GM23338 (cell line): ENCODE measurements around the gene YPEL2. TPM values are rescaled to one million over a fixed set of nuclear protein-coding genes. Genes with fewer than 3 reads are reported as not detected.
"Not testable (repeated sequence)": the region's sequence is repeated elsewhere in the genome, so short reads cannot be mapped to it uniquely, and the experiment has no call there.

Source experiments
- ATAC-seq: fragments of 200-7000 bp; cut with Tn5 transposase; 3 replicates; pipeline ENCODE4 v1.9.1; 2020
- DNase-seq: peaks from one replicate; pipeline ENCODE4 v3.0.0-alpha.2; 2015; ENCODE audit warnings: low spot score
- H2AFZ ChIP-seq: fragments of 200-600 bp; sonication (generic); 2 replicates; pipeline ENCODE4 v1.8.0; 2016; ENCODE audit warnings: antibody characterized with exemption, mild to moderate bottlenecking, moderate library complexity
- H3F3A ChIP-seq: fragments of 200-600 bp; sonication (generic); replicated peaks from 2 replicates; pipeline ENCODE4 v1.8.0; 2017; ENCODE audit warnings: antibody characterized with exemption, mixed run types, low read depth
- H3K27ac ChIP-seq: fragments of 200-600 bp; sonication (generic); 2 replicates; pipeline ENCODE4 v1.6.1; 2016; ENCODE audit warnings: low read depth
- H3K27me3 ChIP-seq: fragments of 200-600 bp; sonication (generic); 2 replicates; pipeline ENCODE4 v1.8.0; 2016; ENCODE audit warnings: mild to moderate bottlenecking, mixed run types, moderate library complexity; ENCODE audit not compliant: insufficient read depth
- H3K36me3 ChIP-seq: fragments of 200-600 bp; sonication (generic); 2 replicates; pipeline ENCODE4 v1.8.0; 2016; ENCODE audit warnings: mild to moderate bottlenecking; ENCODE audit not compliant: insufficient read depth
- H3K4me1 ChIP-seq: fragments of 200-600 bp; sonication (generic); 2 replicates; pipeline ENCODE4 v1.8.0; 2016; ENCODE audit warnings: mild to moderate bottlenecking, moderate library complexity; ENCODE audit not compliant: insufficient read depth
- H3K4me2 ChIP-seq: fragments of 200-600 bp; sonication (generic); 2 replicates; pipeline ENCODE4 v1.7.1; 2017; ENCODE audit warnings: mixed run types
- H3K4me3 ChIP-seq: fragments of 200-600 bp; sonication (generic); 2 replicates; pipeline ENCODE4 v1.6.1; 2016; ENCODE audit warnings: mixed run types
- H3K79me2 ChIP-seq: fragments of 200-600 bp; sonication (generic); replicated peaks from 2 replicates; pipeline ENCODE4 v1.8.0; 2017; ENCODE audit warnings: mild to moderate bottlenecking; ENCODE audit not compliant: insufficient read depth
- H3K9me2 ChIP-seq: fragments of 200-600 bp; sonication (generic); 2 replicates; pipeline ENCODE4 v1.8.0; 2017; ENCODE audit not compliant: insufficient read depth
- H4K20me1 ChIP-seq: fragments of 200-600 bp; sonication (generic); replicated peaks from 2 replicates; pipeline ENCODE4 v1.8.0; 2017; ENCODE audit warnings: mild to moderate bottlenecking; ENCODE audit not compliant: insufficient read depth
- H3K27ac Mint-ChIP-seq: 2 replicates; pipeline ENCODE4 v1.8.0; 2020; ENCODE audit warnings: inconsistent platforms, mild to moderate bottlenecking, moderate library complexity, mixed read lengths
- H3K27me3 Mint-ChIP-seq: 3 replicates; pipeline ENCODE4 v1.8.0; 2022; ENCODE audit warnings: low read depth, mild to moderate bottlenecking, moderate library complexity, mixed read lengths, inconsistent platforms; ENCODE audit not compliant: insufficient read depth, poor library complexity
- H3K36me3 Mint-ChIP-seq: 3 replicates; pipeline ENCODE4 v1.8.0; 2021; ENCODE audit warnings: low read depth, mild to moderate bottlenecking, inconsistent platforms, moderate library complexity, mixed read lengths
- H3K4me1 Mint-ChIP-seq: 3 replicates; pipeline ENCODE4 v1.8.0; 2020; ENCODE audit warnings: mild to moderate bottlenecking, inconsistent platforms, mixed read lengths
- H3K4me3 Mint-ChIP-seq: 3 replicates; pipeline ENCODE4 v1.8.0; 2021; ENCODE audit warnings: moderate library complexity, mild to moderate bottlenecking, inconsistent platforms, mixed read lengths
- H3K9me3 Mint-ChIP-seq: 3 replicates; pipeline ENCODE4 v1.8.0; 2020; ENCODE audit warnings: moderate library complexity, mild to moderate bottlenecking, inconsistent platforms, mixed read lengths
- CREB1 ChIP-seq: fragments of 250-450 bp; sonication (Bioruptor Pico); IDR thresholded peaks from 2 replicates; pipeline ENCODE4 v1.5.0; 2020; ENCODE audit warnings: low read depth, mild to moderate bottlenecking, moderate library complexity
- EZH2 ChIP-seq: fragments of 200-600 bp; sonication (generic); IDR thresholded peaks from one replicate; pipeline ENCODE4 v1.8.0; 2017; ENCODE audit warnings: antibody characterized with exemption, mild to moderate bottlenecking, low read depth; ENCODE audit not compliant: unreplicated experiment
- JUNB ChIP-seq: IDR thresholded peaks from one replicate; pipeline ENCODE4 v1.6.1; 2016; ENCODE audit warnings: antibody characterized with exemption; ENCODE audit not compliant: unreplicated experiment
- NANOG ChIP-seq: IDR thresholded peaks from 2 replicates; pipeline ENCODE4 v1.6.1; 2016; ENCODE audit warnings: antibody characterized with exemption, borderline replicate concordance
- POLR2AphosphoS5 ChIP-seq: IDR thresholded peaks from 2 replicates; pipeline ENCODE4 v1.6.1; 2016; ENCODE audit warnings: antibody characterized with exemption, low read depth
- STAT1 ChIP-seq: IDR thresholded peaks from one replicate; pipeline ENCODE4 v1.6.1; 2016; ENCODE audit warnings: antibody characterized with exemption; ENCODE audit not compliant: unreplicated experiment
- ZNF114 ChIP-seq: fragments of 250-450 bp; sonication (Bioruptor Pico); IDR thresholded peaks from 2 replicates; pipeline ENCODE4 v1.5.0; 2020; ENCODE audit warnings: mild to moderate bottlenecking, moderate library complexity
- polyA plus RNA-seq: library from polyadenylated mRNA; unstranded; fragments of >200 nt; fragmentation: Nextera tagmentation; extraction: Ambion mirVana; gene quantifications from 2 replicates; pipeline ENCODE4 v1.2.1, GENCODE V29; 2016
- total RNA-seq: library from RNA; depleted of rRNA; stranded (reverse); fragments of >200 nt; shearing (Covaris generic); gene quantifications from 2 replicates; pipeline ENCODE4 v1.2.3, GENCODE V29; 2014
- TF ChIP-seq, protein P1 (sequence below): IDR thresholded peaks from 2 replicates; pipeline ENCODE4 v1.6.1; 2016; ENCODE audit warnings: antibody characterized with exemption
- TF ChIP-seq, protein P2 (sequence below): IDR thresholded peaks from one replicate; pipeline ENCODE4 v1.6.1; 2018; ENCODE audit warnings: antibody characterized with exemption; ENCODE audit not compliant: unreplicated experiment
- TF ChIP-seq, protein P3 (sequence below), 2 experiments: fragments of 200-600 bp in 1 of 2; sonication (generic) in 1 of 2; conservative IDR thresholded peaks; 2 replicates each; pipeline versions ENCODE4 v1.5.1 to v1.6.1; 2016 to 2017; ENCODE audit warnings: antibody characterized with exemption in 2 of 2, low read depth in 2 of 2, mild to moderate bottlenecking in 2 of 2, moderate library complexity in 1 of 2

Gene YPEL2
- total and polyA plus RNA-seq, 2 experiments from 2014 or later: 4.1 to 5.2 TPM

DNA sequence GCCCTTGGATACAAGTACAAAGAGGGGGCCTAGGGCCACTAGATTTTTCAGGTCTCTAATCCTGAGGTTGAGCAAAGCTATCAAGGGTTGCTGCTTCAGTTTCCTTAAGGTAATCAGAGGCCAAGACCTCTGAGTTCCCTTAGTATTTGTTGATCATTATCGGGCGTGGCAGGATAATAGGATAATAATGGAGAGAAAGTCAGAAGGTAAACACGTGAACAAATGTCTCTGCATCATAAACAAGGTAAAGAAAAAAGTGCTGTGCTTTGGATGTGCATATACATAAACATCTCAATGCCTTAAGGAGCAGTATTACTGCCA, 41.5 kb upstream of the YPEL2 start (continued):
- TF ChIP-seq, protein P1, sequence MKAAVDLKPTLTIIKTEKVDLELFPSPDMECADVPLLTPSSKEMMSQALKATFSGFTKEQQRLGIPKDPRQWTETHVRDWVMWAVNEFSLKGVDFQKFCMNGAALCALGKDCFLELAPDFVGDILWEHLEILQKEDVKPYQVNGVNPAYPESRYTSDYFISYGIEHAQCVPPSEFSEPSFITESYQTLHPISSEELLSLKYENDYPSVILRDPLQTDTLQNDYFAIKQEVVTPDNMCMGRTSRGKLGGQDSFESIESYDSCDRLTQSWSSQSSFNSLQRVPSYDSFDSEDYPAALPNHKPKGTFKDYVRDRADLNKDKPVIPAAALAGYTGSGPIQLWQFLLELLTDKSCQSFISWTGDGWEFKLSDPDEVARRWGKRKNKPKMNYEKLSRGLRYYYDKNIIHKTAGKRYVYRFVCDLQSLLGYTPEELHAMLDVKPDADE: no peak
- no peak for TF ChIP-seq STAT1
- TF ChIP-seq CREB1 (CRISPR knock-in tag): no peak
- TF ChIP-seq, protein P2, sequence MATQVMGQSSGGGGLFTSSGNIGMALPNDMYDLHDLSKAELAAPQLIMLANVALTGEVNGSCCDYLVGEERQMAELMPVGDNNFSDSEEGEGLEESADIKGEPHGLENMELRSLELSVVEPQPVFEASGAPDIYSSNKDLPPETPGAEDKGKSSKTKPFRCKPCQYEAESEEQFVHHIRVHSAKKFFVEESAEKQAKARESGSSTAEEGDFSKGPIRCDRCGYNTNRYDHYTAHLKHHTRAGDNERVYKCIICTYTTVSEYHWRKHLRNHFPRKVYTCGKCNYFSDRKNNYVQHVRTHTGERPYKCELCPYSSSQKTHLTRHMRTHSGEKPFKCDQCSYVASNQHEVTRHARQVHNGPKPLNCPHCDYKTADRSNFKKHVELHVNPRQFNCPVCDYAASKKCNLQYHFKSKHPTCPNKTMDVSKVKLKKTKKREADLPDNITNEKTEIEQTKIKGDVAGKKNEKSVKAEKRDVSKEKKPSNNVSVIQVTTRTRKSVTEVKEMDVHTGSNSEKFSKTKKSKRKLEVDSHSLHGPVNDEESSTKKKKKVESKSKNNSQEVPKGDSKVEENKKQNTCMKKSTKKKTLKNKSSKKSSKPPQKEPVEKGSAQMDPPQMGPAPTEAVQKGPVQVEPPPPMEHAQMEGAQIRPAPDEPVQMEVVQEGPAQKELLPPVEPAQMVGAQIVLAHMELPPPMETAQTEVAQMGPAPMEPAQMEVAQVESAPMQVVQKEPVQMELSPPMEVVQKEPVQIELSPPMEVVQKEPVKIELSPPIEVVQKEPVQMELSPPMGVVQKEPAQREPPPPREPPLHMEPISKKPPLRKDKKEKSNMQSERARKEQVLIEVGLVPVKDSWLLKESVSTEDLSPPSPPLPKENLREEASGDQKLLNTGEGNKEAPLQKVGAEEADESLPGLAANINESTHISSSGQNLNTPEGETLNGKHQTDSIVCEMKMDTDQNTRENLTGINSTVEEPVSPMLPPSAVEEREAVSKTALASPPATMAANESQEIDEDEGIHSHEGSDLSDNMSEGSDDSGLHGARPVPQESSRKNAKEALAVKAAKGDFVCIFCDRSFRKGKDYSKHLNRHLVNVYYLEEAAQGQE: no peak
- no peak for TF ChIP-seq JUNB
- TF ChIP-seq ZNF114: no peak

DNA sequence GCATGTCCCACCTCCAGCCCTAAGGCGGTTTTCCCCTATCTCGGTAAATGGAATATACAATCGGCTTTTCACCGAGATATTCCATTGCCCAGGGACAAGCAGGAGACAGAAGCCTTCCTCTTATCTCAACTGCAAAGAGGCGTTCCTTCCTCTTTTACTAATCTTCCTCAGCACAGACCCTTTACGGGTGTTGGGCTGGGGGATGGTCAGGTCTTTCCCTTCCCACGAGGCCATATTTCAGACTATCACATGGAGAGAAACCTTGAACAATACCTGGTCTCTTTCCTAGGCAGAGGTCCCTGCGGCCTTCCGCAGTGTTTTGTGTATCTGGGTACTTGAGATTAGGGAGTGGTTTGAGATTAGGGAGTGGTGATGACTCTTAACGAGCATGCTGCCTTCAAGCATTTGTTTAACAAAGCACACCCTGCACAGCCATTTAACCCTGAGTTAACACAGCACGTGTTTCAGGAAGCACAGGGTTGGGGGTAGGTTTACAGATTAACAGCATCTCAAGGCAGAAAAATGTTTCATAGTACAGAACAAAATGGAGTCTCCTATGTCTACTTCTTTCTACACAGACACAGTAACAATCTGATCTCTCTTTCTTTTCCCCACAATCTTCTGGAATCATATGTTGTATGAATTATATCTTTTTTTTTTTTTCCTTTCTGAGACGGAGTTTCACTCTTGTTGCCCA, 41.0 kb upstream of the YPEL2 start:
- H3K4me1 ChIP-seq, H4K20me1 ChIP-seq, H3K36me3 ChIP-seq, H3K27ac ChIP-seq, H3K36me3 Mint-ChIP-seq, H3F3A ChIP-seq, H3K79me2 ChIP-seq, H3K9me2 ChIP-seq, H2AFZ ChIP-seq, H3K9me3 Mint-ChIP-seq: not testable (repeated sequence)
- Histone ChIP-seq H3K27me3 (peaks cover 33% of the 10 kb centered on the region), H3K4me2 (peak overlapping the region; percentile 66; the same call in 1 of the 2 replicates), H3K4me3 (peak overlapping the region; percentile 14; the same call in 1 of the 2 replicates)
- peak; percentile 86 for ATAC-seq
- Mint-ChIP-seq H3K4me3 (peak overlapping the region; percentile 35), H3K27ac (peak overlapping the region; percentile 54; the same call in 1 of the 2 replicates), H3K27me3 (peaks cover 10% of the 10 kb centered on the region), H3K4me1 (peaks cover 15% of the 10 kb centered on the region)
- TF ChIP-seq POLR2AphosphoS5: peak; percentile 36; the same call in 1 of the 2 replicates
- TF ChIP-seq CREB1 (CRISPR knock-in tag): peak; percentile 45; the same call in 1 of the 2 replicates
- peak; percentile 85 for TF ChIP-seq NANOG
- peak; percentile 71 for DNase-seq

DNA sequence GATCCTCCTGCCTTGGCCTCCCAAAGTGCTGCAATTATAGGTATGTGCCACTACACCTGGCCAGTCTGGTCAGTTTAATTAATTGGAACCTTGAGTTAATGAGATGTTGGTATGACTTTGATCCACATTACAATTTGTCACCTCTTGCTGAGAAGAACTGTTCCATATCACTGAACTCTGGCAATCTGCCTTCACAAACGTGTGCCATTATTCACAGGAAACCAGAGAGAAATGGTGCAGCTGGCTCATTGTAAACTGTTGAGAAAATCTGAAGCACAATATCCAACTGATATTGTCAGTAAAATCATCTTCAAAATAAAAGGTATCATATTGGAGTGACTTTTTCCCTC, 39.3 kb upstream of the YPEL2 start:
- no peaks in the 10 kb centered on the region for H3F3A ChIP-seq
- no peaks in the 10 kb centered on the region for H3K79me2 ChIP-seq
- no peak overlapping the region for H3K27ac Mint-ChIP-seq
- 0 out of 3 replicates have a peak, but pooled peaks cover 3% of the 10 kb centered on the region for H3K9me3 Mint-ChIP-seq
- H3K27me3 ChIP-seq: peaks cover 33% of the 10 kb centered on the region
- H3K36me3 Mint-ChIP-seq: no peaks in the 10 kb centered on the region
- no peak overlapping the region for H3K27ac ChIP-seq
- no peaks in the 10 kb centered on the region for H3K9me2 ChIP-seq
- no peak for ATAC-seq
- H3K4me3 ChIP-seq: no peak overlapping the region
- no peaks in the 10 kb centered on the region for H4K20me1 ChIP-seq
- peaks cover 6% of the 10 kb centered on the region; the same call in 1 of the 2 replicates for H3K4me1 ChIP-seq
- no peak overlapping the region for H2AFZ ChIP-seq
- H3K27me3 Mint-ChIP-seq: peaks cover 13% of the 10 kb centered on the region
- H3K36me3 ChIP-seq: no peaks in the 10 kb centered on the region
- DNase-seq: no peak
- H3K4me3 Mint-ChIP-seq: no peak overlapping the region
- peaks cover 15% of the 10 kb centered on the region for H3K4me1 Mint-ChIP-seq
- no peak overlapping the region for H3K4me2 ChIP-seq
- TF ChIP-seq EZH2: no peak
- TF ChIP-seq STAT1: no peak
- TF ChIP-seq, protein P3, sequence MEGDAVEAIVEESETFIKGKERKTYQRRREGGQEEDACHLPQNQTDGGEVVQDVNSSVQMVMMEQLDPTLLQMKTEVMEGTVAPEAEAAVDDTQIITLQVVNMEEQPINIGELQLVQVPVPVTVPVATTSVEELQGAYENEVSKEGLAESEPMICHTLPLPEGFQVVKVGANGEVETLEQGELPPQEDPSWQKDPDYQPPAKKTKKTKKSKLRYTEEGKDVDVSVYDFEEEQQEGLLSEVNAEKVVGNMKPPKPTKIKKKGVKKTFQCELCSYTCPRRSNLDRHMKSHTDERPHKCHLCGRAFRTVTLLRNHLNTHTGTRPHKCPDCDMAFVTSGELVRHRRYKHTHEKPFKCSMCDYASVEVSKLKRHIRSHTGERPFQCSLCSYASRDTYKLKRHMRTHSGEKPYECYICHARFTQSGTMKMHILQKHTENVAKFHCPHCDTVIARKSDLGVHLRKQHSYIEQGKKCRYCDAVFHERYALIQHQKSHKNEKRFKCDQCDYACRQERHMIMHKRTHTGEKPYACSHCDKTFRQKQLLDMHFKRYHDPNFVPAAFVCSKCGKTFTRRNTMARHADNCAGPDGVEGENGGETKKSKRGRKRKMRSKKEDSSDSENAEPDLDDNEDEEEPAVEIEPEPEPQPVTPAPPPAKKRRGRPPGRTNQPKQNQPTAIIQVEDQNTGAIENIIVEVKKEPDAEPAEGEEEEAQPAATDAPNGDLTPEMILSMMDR (conservative IDR thresholded peaks at IDR 0.05; ENCODE audit: low read depth in 2 of 2): no peak
